Endothelial cell of umbilical vein (primary cell): ENCODE measurements around the gene KIAA1614. TPM values are rescaled to one million over a fixed set of nuclear protein-coding genes. Genes with fewer than 3 reads are reported as not detected.

Experiments used
- BruUV-seq: library from RNA; stranded (reverse); fragments of 400-500 nt; replicated peaks from 2 replicates; lab custom pipeline; 2021; lab: Mats Ljungman, UMichigan
- CTCF ChIA-PET: fragments of 300-600, 350-600 bp; sonication (Branson Sonifier 250); formaldehyde crosslinking; loops from one replicate; lab custom pipeline; 2021; ENCODE audit warnings: antibody characterized with exemption, inconsistent platforms; lab: Charles Lee
- POLR2A ChIA-PET: fragments of 300-600, 350-600 bp; sonication (Branson Sonifier 250); formaldehyde crosslinking; loops from one replicate; lab custom pipeline; 2021; ENCODE audit warnings: antibody characterized with exemption, inconsistent platforms; lab: Charles Lee
- DNase-seq: peaks from one replicate; pipeline ENCODE4 v3.0.0-alpha.2; 2011; ENCODE audit warnings: low read depth, low spot score
- FAIRE-seq: peaks from 2 replicates; lab custom pipeline; 2011; peaks lifted over from hg19 to GRCh38; lab: Jason Lieb, UNC
- H2AFZ ChIP-seq: 2 replicates; pipeline ENCODE4 v1.6.0; 2012; ENCODE audit warnings: low read depth, low read length, control low read depth, inconsistent platforms
- H3K27ac ChIP-seq: 2 replicates; pipeline ENCODE4 v1.5.1; 2011; ENCODE audit warnings: low read depth, mild to moderate bottlenecking, control low read depth, low read length, moderate library complexity; ENCODE audit not compliant: insufficient read depth
- H3K27me3 ChIP-seq, 2 experiments: 2 replicates each; pipeline versions ENCODE4 v1.6.0 to v1.6.1; 2011; ENCODE audit warnings: low read length in 2 of 2, mixed read lengths in 1 of 2; ENCODE audit not compliant: control insufficient read depth in 2 of 2, insufficient read depth in 2 of 2
- H3K36me3 ChIP-seq, 2 experiments: 2 replicates in 1 of 2; 3 replicates in 1 of 2; pipeline ENCODE4 v1.5.1; 2011; ENCODE audit warnings: low read length in 2 of 2, mild to moderate bottlenecking in 1 of 2, moderate library complexity in 1 of 2; ENCODE audit not compliant: control insufficient read depth in 2 of 2, insufficient read depth in 2 of 2; ENCODE audit errors: extremely low read depth in 1 of 2
- H3K4me1 ChIP-seq: 3 replicates; pipeline ENCODE4 v1.5.1; 2011; ENCODE audit warnings: mild to moderate bottlenecking, low read length; ENCODE audit not compliant: control insufficient read depth, insufficient read depth; ENCODE audit errors: extremely low read depth
- H3K4me2 ChIP-seq: 2 replicates; pipeline ENCODE4 v1.6.1; 2011; ENCODE audit warnings: low read length, control low read depth, mixed read lengths; ENCODE audit not compliant: insufficient read depth
- H3K4me3 ChIP-seq, 3 experiments: fragments of 200-600 bp in 1 of 3; sonication (generic), shearing (Covaris generic) in 1 of 3; replicated peaks in 1 of 3; 2 replicates each; pipeline ENCODE4 v1.5.1; 2011 to 2016; ENCODE audit warnings: control low read depth in 3 of 3, low read length in 3 of 3, mild to moderate bottlenecking in 2 of 3, inconsistent platforms in 1 of 3, low read depth in 1 of 3, moderate library complexity in 1 of 3; ENCODE audit not compliant: insufficient read depth in 1 of 3
- H3K79me2 ChIP-seq: 2 replicates; pipeline ENCODE4 v1.6.0; 2012; ENCODE audit warnings: low read length, inconsistent platforms; ENCODE audit not compliant: control insufficient read depth, insufficient read depth
- H3K9ac ChIP-seq: replicated peaks from 2 replicates; pipeline ENCODE3; 2011; ENCODE audit warnings: low read length, control low read depth; ENCODE audit not compliant: insufficient read depth; ENCODE audit errors: extremely low read depth
- H3K9me1 ChIP-seq: replicated peaks from 3 replicates; pipeline ENCODE4 v1.6.0; 2011; ENCODE audit warnings: mild to moderate bottlenecking, low read length; ENCODE audit not compliant: control insufficient read depth, insufficient read depth; ENCODE audit errors: extremely low read depth
- H3K9me3 ChIP-seq: replicated peaks from 2 replicates; pipeline ENCODE4 v1.5.1; 2012; ENCODE audit warnings: low read length, inconsistent platforms; ENCODE audit not compliant: control insufficient read depth, insufficient read depth
- H4K20me1 ChIP-seq: replicated peaks from 2 replicates; pipeline ENCODE3; 2011; ENCODE audit warnings: mild to moderate bottlenecking, low read length; ENCODE audit not compliant: control insufficient read depth, insufficient read depth; ENCODE audit errors: extremely low read depth
- EZH2 ChIP-seq: IDR thresholded peaks from 2 replicates; pipeline ENCODE4 v1.6.1; 2012; ENCODE audit warnings: borderline replicate concordance, low read depth, mild to moderate bottlenecking, moderate library complexity, low read length, inconsistent platforms; ENCODE audit not compliant: severe bottlenecking
- FOS ChIP-seq: IDR thresholded peaks from 2 replicates; pipeline ENCODE4 v1.6.1; 2011; ENCODE audit warnings: mild to moderate bottlenecking, low read length, moderate library complexity, borderline replicate concordance; ENCODE audit not compliant: insufficient read depth
- GATA2 ChIP-seq: IDR thresholded peaks from 2 replicates; pipeline ENCODE4 v1.7.0; 2011; ENCODE audit warnings: low read depth, mild to moderate bottlenecking, moderate library complexity, mixed read lengths, low read length; ENCODE audit not compliant: insufficient read length, insufficient read depth
- JUN ChIP-seq: IDR thresholded peaks from 2 replicates; pipeline ENCODE4 v1.6.1; 2011; ENCODE audit warnings: borderline replicate concordance, low read depth; ENCODE audit not compliant: insufficient read length, insufficient read depth
- MYC ChIP-seq: IDR thresholded peaks from one replicate; pipeline ENCODE4 v1.6.1; 2011; ENCODE audit warnings: mild to moderate bottlenecking, low read depth, low read length
- POLR2A ChIP-seq: IDR thresholded peaks from 2 replicates; pipeline ENCODE4 v1.6.1; 2012; ENCODE audit warnings: low read depth, mild to moderate bottlenecking, control low read depth, low read length
- POLR2AphosphoS5 ChIP-seq: IDR thresholded peaks from 2 replicates; pipeline ENCODE4 v1.6.1; 2012; ENCODE audit warnings: low read depth, mild to moderate bottlenecking, control low read depth, low read length, moderate library complexity; ENCODE audit not compliant: insufficient read depth
- dilution Hi-C: fragments of 300-500 bp; cut with MboI; formaldehyde crosslinking; loops from one replicate; pipeline ENCODE4 v1.15.0; 2019; ENCODE audit warnings: low sequenced_read_pairs; ENCODE audit not compliant: extremely low pct_ligation_motif_present
- intact Hi-C: fragments of 100-400 bp; cut with micrococcal nuclease; formaldehyde crosslinking; loops from one replicate; pipeline ENCODE4 v1.10.0; 2022
- polyA plus RNA-seq, 4 experiments: library from polyadenylated mRNA; depleted of rRNA in 3 of 4; stranded (reverse) in 3 of 4; unstranded in 1 of 4; fragments of >200 nt; gene quantifications; 2 replicates each; pipeline versions ENCODE4 v1.2.1 to v1.2.3, GENCODE V29; 2011 to 2012; ENCODE audit warnings: missing spikeins in 1 of 4
- total RNA-seq: library from RNA; stranded (reverse); gene quantifications from 2 replicates; pipeline ENCODE4 v1.2.3, GENCODE V29; 2021
- TF ChIP-seq, protein P1 (sequence below), 2 donors: IDR thresholded peaks; 1 replicate in 1 of 2; 2 replicates in 1 of 2; pipeline ENCODE4 v1.5.1; 2011; ENCODE audit warnings: low read length in 2 of 2, mild to moderate bottlenecking in 2 of 2, moderate library complexity in 2 of 2, control low read depth in 1 of 2, inconsistent platforms in 1 of 2, low read depth in 1 of 2; ENCODE audit not compliant: insufficient read depth in 1 of 2; ENCODE audit errors: extremely low read depth in 1 of 2
- TF ChIP-seq, protein P2 (sequence below): IDR thresholded peaks from 2 replicates; pipeline ENCODE4 v1.6.1; 2011; ENCODE audit not compliant: insufficient read depth, insufficient read length

KIAA1614 gene
- total and polyA plus RNA-seq, 2 donors (not counting 3 experiments of a cell fraction or from before 2014, with no cell fraction given), result 1.0 to 2.0 TPM

DNA sequence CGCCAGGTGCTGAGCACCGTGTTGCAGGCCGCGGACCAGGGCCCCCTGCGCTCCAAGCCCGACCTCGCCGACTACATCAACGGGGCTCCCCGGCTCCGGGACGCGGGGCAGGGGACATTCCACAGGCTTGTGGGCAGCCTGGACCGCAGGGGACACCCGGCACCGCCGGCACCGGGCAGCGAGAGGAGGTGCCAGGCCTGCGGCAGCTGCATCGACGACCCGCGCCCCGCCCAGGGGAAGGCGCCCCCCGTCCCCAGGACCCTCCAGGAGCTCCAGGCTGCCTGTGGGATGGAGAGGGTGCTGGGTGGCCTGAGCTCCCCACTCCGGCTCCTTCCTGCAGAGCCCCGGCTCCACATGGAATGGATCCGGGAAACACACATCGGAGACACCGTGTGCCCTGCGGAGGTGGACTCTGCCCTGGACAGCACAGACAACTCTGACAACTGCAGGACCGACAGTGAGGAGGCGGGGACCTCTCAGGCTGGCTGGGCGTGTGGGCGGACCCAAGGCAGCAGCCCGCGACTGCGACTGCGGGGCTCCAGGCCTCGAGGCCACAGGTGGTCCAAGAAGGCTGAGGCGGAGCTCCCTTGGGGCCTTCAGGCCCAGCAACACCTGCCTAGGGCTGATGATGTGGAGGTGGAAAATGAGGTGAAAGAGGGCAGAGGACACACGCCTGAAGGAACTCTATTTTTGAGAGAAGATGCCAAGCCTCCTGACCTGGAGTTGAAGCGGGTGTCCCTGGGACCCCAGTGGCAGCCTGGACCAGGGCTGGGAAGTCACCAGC is 22.8 kb downstream of the KIAA1614 start:
- FAIRE-seq (no peak), DNase-seq (no peak)
- H3K27ac ChIP-seq, result no peak overlapping the region
- no peak for TF ChIP-seq EZH2
- TF ChIP-seq, protein P1, sequence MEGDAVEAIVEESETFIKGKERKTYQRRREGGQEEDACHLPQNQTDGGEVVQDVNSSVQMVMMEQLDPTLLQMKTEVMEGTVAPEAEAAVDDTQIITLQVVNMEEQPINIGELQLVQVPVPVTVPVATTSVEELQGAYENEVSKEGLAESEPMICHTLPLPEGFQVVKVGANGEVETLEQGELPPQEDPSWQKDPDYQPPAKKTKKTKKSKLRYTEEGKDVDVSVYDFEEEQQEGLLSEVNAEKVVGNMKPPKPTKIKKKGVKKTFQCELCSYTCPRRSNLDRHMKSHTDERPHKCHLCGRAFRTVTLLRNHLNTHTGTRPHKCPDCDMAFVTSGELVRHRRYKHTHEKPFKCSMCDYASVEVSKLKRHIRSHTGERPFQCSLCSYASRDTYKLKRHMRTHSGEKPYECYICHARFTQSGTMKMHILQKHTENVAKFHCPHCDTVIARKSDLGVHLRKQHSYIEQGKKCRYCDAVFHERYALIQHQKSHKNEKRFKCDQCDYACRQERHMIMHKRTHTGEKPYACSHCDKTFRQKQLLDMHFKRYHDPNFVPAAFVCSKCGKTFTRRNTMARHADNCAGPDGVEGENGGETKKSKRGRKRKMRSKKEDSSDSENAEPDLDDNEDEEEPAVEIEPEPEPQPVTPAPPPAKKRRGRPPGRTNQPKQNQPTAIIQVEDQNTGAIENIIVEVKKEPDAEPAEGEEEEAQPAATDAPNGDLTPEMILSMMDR (IDR thresholded peaks at IDR 0.05; ENCODE audit: extremely low read depth in 1 of 2, insufficient read depth in 1 of 2, low read depth in 1 of 2, low read length in 2 of 2), result no peak
- TF ChIP-seq, protein P2, sequence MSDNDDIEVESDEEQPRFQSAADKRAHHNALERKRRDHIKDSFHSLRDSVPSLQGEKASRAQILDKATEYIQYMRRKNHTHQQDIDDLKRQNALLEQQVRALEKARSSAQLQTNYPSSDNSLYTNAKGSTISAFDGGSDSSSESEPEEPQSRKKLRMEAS, result no peak
- TF ChIP-seq JUN, result no peak
- no peak for TF ChIP-seq MYC
- no peak for TF ChIP-seq GATA2
- TF ChIP-seq POLR2A, result no peak
- no peak for TF ChIP-seq POLR2AphosphoS5
- TF ChIP-seq FOS, result no peak
- POLR2A ChIA-PET, result no interaction called here
- no peak overlapping the region for H2AFZ ChIP-seq
- no peak overlapping the region for H3K4me3 ChIP-seq
- no peaks in the 10 kb centered on the region for H4K20me1 ChIP-seq
- H3K36me3 ChIP-seq, result no peaks in the 10 kb centered on the region
- CTCF ChIA-PET, result no interaction called here
- H3K4me1 ChIP-seq, result no peaks in the 10 kb centered on the region
- no peaks in the 10 kb centered on the region for H3K79me2 ChIP-seq
- H3K9me1 ChIP-seq, result no peaks in the 10 kb centered on the region
- BruUV-seq, result no TSS peak
- no peak overlapping the region for H3K4me2 ChIP-seq
- dilution Hi-C loops, result no loop called here
- H3K9ac ChIP-seq, result no peak overlapping the region
- no peaks in the 10 kb centered on the region for H3K9me3 ChIP-seq
- intact Hi-C loops, result no loop called here
- H3K27me3 ChIP-seq, result no peaks in the 10 kb centered on the region
